Measurements from ENCODE around the gene TRMT2A.

The TRMT2A gene

GRCh38 chr22:20115691-20116375 lies 1.2 kb downstream of the TRMT2A start, which contains the start of gene RANBP1:
Gene RANBP1, plus strand, starts transcription at chr22:20116104. Its CDS starts 81 bp downstream, at chr22:20116185.
- Histone ChIP-seq H3K27ac (ENCODE audit: extremely low read depth, low read depth, low read length) (peak within 1 kb of the TSS; percentile 85), H3K36me3 (ENCODE audit: control insufficient read depth in 2 of 2, insufficient read depth in 1 of 2, low read length in 2 of 2) (peaks cover 11 to 84% of the 10 kb centered on the region in 2 experiments), H3K9me3 (ENCODE audit: control insufficient read depth, insufficient read depth, low read depth, low read length) (no peaks in the 10 kb centered on the region), H3K4me1 (ENCODE audit: control insufficient read depth, insufficient read depth, low read length) (no peaks in the 10 kb centered on the region), H3K4me3 (ENCODE audit: low read depth, low read length) (peak within 1 kb of the TSS; percentile 93)
- TF ChIP-seq BCL11B (tag by site-specific recombination; IDR thresholded peaks at IDR 0.05; ENCODE audit: low read depth) (0 out of 2 replicates have a peak, but pooled peaks have one; percentile 24), ZNF221 (tag by site-specific recombination; IDR thresholded peaks at IDR 0.05; ENCODE audit: borderline replicate concordance) (no peak), EGR2 (tag by site-specific recombination; IDR thresholded peaks at IDR 0.05; ENCODE audit: low read depth) (peak; percentile 39; the same call in 1 of the 2 replicates)
- ChIA-PET POLR2A (interaction anchor here (0.6 to 6.1 kb wide), 7 partner anchors 10 to 412 kb away, joined by 3 to 62 read pairs (median 7); partner anchors contain the start of genes DGCR8 and ZDHHC8), CTCF (interaction anchor here (0.6 kb wide), 1 partner anchor 632 kb away, joined by 3 read pairs; no protein-coding TSS in a partner anchor)

- CTCF ChIA-PET: interaction anchor here (0.6 to 0.7 kb wide), 2 partner anchors 202 to 631 kb away, joined by 3 read pairs; no protein-coding TSS in a partner anchor
- TF ChIP-seq ZNF692 (tag by site-specific recombination; IDR thresholded peaks at IDR 0.05): no peak
- 0 out of 2 replicates have a peak, but pooled peaks have one; percentile 30 for TF ChIP-seq ZNF335 (tag by site-specific recombination; conservative IDR thresholded peaks at IDR 0.05)
- no peak overlapping the region for H3K4me3 ChIP-seq (ENCODE audit: low read depth, low read length)
- H3K27ac ChIP-seq (ENCODE audit: extremely low read depth, low read depth, low read length): no peak overlapping the region
- H3K36me3 ChIP-seq (ENCODE audit: control insufficient read depth in 2 of 2, insufficient read depth in 1 of 2, low read length in 2 of 2): peaks cover 6 to 84% of the 10 kb centered on the region in 2 experiments
- POLR2A ChIA-PET: interaction anchor here (2.3 kb wide), 1 partner anchor 10 kb away, joined by 7 read pairs; no protein-coding TSS in a partner anchor
- H3K9me3 ChIP-seq (ENCODE audit: control insufficient read depth, insufficient read depth, low read depth, low read length): no peaks in the 10 kb centered on the region
- no peaks in the 10 kb centered on the region for H3K4me1 ChIP-seq (ENCODE audit: control insufficient read depth, insufficient read depth, low read length)
Measured at GRCh38 chr22:20114506-20115475, 2.2 kb downstream of the TRMT2A start.

- TF ChIP-seq GLIS1 (tag by site-specific recombination; IDR thresholded peaks at IDR 0.05) (peak; percentile 82), YY2 (tag by site-specific recombination; IDR thresholded peaks at IDR 0.05) (no peak), GLIS2 (tag by site-specific recombination; IDR thresholded peaks at IDR 0.05) (peak; percentile 21; the same call in 1 of the 2 replicates), ZIC2 (tag by site-specific recombination; IDR thresholded peaks at IDR 0.05) (peak; percentile 77), HIC1 (tag by site-specific recombination; IDR thresholded peaks at IDR 0.05) (peak; percentile 58; the same call in 1 of the 2 replicates), ZNF223 (tag by site-specific recombination; IDR thresholded peaks at IDR 0.05) (no peak)
- CTCF ChIA-PET: no interaction called here
- no peak overlapping the region for H3K27ac ChIP-seq (ENCODE audit: extremely low read depth, low read depth, low read length)
- no peaks in the 10 kb centered on the region for H3K9me3 ChIP-seq (ENCODE audit: control insufficient read depth, insufficient read depth, low read depth, low read length)
- no peak overlapping the region for H3K4me3 ChIP-seq (ENCODE audit: low read depth, low read length)
- peaks cover 0 to 84% of the 10 kb centered on the region in 2 experiments; a peak in 2 of 3 replicates for H3K36me3 ChIP-seq (ENCODE audit: control insufficient read depth in 2 of 2, insufficient read depth in 1 of 2, low read length in 2 of 2)
- H3K4me1 ChIP-seq (ENCODE audit: control insufficient read depth, insufficient read depth, low read length): no peaks in the 10 kb centered on the region
- POLR2A ChIA-PET: interaction anchor here (0.5 to 1.5 kb wide), 7 partner anchors 13 to 233 kb away, joined by 3 to 6 read pairs (median 3); no protein-coding TSS in a partner anchor
Measured at GRCh38 chr22:20113551-20114310, 3.3 kb downstream of the TRMT2A start.

Data from HEK293 (cell line).